ENCODE data around the gene CPT1B. TPM values are rescaled to one million over a fixed set of nuclear protein-coding genes. Genes with fewer than 3 reads are reported as not detected.
A peak's percentile ranks its signal among the peaks of the same experiment; 100 is the strongest.

The CPT1B gene
- total RNA-seq, 2 donors from 2014 or later, result 40.3 to 102 TPM

DNA sequence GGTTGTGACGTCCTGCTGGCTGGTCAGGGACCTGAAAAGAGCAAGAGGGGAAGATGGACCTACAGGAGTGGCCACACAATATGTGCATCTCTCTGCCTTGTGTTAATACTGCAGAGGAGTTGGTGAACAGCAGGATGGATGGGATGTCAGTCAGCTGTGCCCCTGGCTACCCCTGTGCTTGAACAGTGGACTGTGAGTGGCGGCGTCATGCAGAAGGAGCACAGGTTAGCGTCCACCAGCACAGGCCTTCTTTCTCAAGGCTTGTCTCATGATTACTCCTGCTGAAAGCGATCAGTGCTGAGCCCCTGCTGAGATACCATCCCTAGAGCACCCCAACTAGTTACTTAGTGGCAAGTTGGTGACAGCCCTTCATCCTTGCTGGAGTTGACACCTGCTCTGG lies 8.2 kb upstream of the CPT1B start:
- Mint-ChIP-seq H3K4me3 (no peak overlapping the region), H3K9me3 (no peaks in the 10 kb centered on the region), H3K36me3 (no peaks in the 10 kb centered on the region), H3K4me1 (ENCODE audit: low read depth in 2 of 2) (peaks cover 5 to 8% of the 10 kb centered on the region in 2 donors), H3K27me3 (no peaks in the 10 kb centered on the region), H3K27ac (no peak overlapping the region)
- no peak for DNase-seq (ENCODE audit: low spot score)
- no peak for ATAC-seq

DNA sequence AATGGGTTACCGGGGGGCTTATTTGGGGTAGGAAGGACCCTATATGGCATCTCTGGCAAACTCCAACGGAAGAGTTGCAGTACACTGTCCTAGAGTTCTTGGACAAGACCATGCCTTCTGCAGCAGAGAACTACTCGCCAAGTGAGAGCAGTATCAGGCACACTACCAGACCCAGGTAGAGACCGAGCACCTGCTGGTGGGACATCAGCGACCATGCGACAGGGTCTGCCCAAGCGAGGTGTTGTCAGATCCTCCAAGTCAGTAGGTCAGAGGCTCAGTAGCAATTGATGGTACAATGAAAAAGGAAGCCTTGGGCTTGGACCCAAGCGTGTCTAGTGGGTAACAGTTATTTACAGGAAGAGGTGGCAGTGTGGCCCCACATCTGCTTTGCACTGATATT lies 7.6 kb upstream of the CPT1B start:
- peak; percentile 34 for DNase-seq (ENCODE audit: low spot score)
- Mint-ChIP-seq H3K27me3 (no peaks in the 10 kb centered on the region), H3K27ac (no peak overlapping the region), H3K4me3 (no peak overlapping the region), H3K36me3 (no peaks in the 10 kb centered on the region), H3K4me1 (ENCODE audit: low read depth in 2 of 2) (peaks cover 5 to 8% of the 10 kb centered on the region in 2 donors), H3K9me3 (no peaks in the 10 kb centered on the region)
- no peak for ATAC-seq

DNA sequence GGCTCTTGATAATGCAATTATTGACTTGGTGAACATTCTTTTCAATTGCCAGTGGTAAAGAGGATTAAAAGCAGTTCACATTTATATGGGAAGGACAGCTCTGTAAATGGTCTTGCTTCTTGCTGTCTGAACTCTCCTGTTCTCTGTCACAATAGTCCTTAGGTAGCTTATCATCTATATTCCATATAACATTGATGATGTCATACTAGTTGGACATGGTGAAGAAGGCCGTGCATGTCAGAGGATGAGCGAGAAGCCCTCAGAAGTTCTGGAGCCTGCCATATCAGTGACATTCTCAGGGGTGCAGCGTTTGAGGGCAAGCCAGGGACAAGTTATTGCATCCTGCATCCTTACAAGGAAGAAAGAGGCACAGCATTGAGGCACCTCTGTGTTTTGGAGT lies 7.0 kb upstream of the CPT1B start:
- peaks cover 5 to 11% of the 10 kb centered on the region in 2 donors for H3K4me1 Mint-ChIP-seq (ENCODE audit: low read depth in 2 of 2)
- H3K36me3 Mint-ChIP-seq, result no peaks in the 10 kb centered on the region
- peak overlapping the region; percentile 20 for H3K4me3 Mint-ChIP-seq
- ATAC-seq, result no peak
- DNase-seq (ENCODE audit: low spot score), result peak; percentile 28
- no peaks in the 10 kb centered on the region for H3K27me3 Mint-ChIP-seq
- H3K27ac Mint-ChIP-seq, result no peak overlapping the region
- no peaks in the 10 kb centered on the region for H3K9me3 Mint-ChIP-seq

DNA sequence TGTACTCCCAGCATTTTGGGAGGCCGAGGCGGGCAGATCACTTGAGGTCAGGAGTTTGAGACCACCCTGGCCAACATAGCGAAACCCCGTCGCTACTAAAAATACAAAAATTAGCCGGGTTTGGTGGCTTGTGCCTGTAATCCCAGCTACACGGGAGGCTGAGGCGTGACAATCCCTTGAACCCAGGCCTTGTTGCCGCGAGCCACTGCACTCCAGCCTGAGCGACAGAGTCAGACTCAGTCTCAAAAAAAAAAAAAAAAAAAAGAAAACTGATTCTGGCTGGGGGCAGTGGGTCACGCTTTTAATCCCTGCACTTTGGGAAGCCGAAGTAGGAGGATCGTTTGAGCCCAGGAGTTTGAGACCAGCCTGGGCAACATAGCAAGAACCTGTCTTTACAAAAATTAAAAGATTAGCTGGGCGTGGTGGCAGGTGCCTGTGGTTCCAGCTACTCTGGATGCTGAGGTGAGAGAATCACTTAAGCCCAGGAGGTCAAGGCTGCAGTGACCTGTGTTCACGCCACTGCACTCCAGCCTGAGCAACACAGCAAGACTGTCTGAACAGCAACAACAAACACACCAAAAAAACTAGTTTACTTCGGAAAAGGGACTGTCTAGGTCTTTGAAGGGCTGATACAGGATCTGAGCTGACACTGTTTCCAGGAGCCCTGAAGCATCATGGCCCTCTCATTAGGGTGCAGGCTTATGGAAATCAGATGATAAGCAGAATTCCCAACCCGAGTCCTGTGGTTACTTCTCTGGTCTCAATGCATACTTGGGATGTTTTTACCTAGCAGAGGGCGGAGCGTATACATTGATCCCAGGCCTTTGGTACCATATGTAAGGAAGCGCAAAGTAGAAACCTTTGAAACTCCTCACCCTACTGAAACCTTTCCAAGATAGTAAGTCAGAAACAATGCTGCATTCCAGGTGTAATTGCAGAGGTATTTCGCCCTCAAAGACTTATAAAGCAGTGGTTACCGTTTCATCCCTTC lies 6.2 kb upstream of the CPT1B start:
- H3K27me3 Mint-ChIP-seq, result no peaks in the 10 kb centered on the region
- no peak overlapping the region for H3K27ac Mint-ChIP-seq
- no peaks in the 10 kb centered on the region for H3K36me3 Mint-ChIP-seq
- peaks cover 11 to 17% of the 10 kb centered on the region in 2 donors for H3K4me1 Mint-ChIP-seq (ENCODE audit: low read depth in 2 of 2)
- peak overlapping the region; percentile 83 for H3K4me3 Mint-ChIP-seq
- DNase-seq (ENCODE audit: low spot score) (peak; percentile 31), ATAC-seq (no peak)
- no peaks in the 10 kb centered on the region for H3K9me3 Mint-ChIP-seq

DNA sequence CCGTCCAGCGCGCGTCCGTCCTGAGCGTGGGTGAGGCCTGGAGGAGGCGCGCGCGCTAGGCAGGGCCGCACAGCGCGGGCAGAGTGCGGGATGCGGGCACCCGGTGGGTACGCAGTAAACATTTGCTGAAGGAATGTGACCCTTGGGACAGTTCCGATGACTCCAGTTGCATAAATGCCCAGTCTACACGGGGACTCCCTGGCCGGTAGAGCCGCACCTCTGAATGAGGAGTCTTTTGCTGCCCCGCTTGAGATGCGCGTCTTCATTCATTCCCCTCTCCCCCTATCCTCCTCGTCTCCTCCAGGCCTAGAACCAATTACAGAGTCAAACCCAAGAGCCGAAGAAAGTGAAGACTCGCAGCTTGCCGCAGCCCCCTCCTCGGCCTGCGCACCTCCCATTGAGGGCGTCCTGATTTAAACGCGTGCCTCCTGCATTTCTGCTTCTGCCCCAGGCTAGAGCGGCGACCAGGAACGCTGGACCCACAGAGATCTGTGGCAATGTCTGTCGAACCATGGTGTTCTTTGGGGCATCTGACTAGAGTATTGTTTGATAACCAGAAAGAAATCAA lies 5.2 kb upstream of the CPT1B start:
- peak overlapping the region; percentile 83 for H3K4me3 Mint-ChIP-seq
- H3K36me3 Mint-ChIP-seq, result no peaks in the 10 kb centered on the region
- DNase-seq (ENCODE audit: low spot score) (peak; percentile 55), ATAC-seq (peak in 1 of 2 donors; percentile 21)
- no peaks in the 10 kb centered on the region for H3K27me3 Mint-ChIP-seq
- H3K4me1 Mint-ChIP-seq (ENCODE audit: low read depth in 2 of 2), result peaks cover 11 to 17% of the 10 kb centered on the region in 2 donors
- H3K27ac Mint-ChIP-seq, result peak overlapping the region; percentile 78 to 88
- no peaks in the 10 kb centered on the region for H3K9me3 Mint-ChIP-seq

DNA sequence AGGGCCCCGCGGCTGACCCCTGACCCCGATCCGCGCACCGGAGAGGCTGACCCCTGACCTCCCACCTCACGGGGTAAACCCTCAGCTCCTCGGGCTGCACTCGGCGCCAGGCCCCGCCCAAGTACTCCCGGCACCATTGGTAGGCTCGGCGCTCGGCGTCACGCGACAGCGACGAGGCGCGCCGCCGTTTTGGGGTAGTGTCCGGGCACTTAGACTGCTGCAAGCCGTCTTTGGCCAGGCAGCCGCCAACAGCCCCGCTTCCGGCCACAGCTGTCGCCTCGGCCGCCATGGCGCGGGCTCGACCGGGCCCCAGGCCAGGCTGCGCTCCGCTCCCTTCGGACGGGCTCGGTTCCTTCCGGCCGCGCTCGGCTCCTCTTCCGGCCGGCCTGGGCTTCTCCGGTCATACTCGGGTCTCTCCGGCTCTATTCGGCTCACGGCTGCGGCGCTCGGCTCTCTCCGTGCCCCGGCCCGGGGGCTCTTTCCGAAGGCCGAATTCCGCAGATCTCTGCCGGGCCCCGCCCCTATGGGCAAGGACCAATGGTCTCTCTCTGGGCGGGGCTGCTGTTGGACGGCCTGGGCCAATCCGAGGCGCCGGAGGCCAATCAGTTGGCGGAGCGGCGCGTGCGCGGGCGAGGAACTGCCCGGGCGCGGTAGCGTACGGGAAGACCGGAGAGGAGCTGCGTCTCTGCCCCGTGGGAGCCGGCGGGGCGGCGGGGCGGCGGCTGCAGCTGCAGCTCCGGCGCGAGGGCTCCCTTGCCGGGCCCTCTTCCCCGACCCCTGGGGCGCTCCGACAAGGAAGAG lies 4.5 kb upstream of the CPT1B start, which contains the start of gene CHKB:
TSS of gene CHKB (minus strand) at position 357 of the 801 bp plus-strand sequence. CDS start at position 289, 68 bp downstream.
- H3K4me1 Mint-ChIP-seq (ENCODE audit: low read depth in 2 of 2), result peaks cover 11 to 17% of the 10 kb centered on the region in 2 donors
- H3K4me3 Mint-ChIP-seq, result peak within 1 kb of the TSS; percentile 83
- H3K27me3 Mint-ChIP-seq, result no peaks in the 10 kb centered on the region
- H3K27ac Mint-ChIP-seq, result peak within 1 kb of the TSS; percentile 78 to 88
- no peaks in the 10 kb centered on the region for H3K9me3 Mint-ChIP-seq
- DNase-seq (ENCODE audit: low spot score) (peak; percentile 100), ATAC-seq (peak; percentile 96 to 97)
- H3K36me3 Mint-ChIP-seq, result no peaks in the 10 kb centered on the region

DNA sequence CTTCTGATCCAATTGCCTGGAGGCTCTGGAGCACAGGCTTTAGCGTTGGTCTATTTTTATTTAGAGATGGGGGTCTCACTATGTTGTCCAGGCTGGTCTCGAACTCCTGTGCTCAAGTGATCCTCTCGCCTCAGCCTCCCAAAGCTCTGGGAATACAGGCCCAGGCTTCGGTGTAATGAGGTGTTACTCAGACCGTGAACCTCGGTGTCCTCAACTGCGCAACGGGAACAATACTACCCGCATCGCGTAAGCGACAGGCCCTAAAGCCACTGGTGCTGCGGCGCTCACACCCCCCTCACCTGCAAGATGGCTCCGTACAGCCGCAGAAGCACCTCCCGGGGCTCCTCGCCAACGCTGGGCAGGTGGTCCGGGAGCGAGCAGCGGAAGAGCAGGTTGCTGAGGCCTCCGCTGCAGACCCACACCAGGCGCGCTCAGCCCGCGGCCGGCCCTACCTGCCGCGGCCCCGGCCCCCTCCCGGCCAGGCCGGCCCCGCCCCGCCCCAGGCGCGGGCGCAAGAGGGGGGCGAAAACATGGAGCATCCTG lies 3.8 kb upstream of the CPT1B start:
- Mint-ChIP-seq H3K4me3 (peak overlapping the region; percentile 83), H3K4me1 (ENCODE audit: low read depth in 2 of 2) (peaks cover 11 to 21% of the 10 kb centered on the region in 2 donors), H3K27ac (peak overlapping the region; percentile 78 to 88), H3K9me3 (no peaks in the 10 kb centered on the region), H3K27me3 (no peaks in the 10 kb centered on the region), H3K36me3 (no peaks in the 10 kb centered on the region)
- DNase-seq (ENCODE audit: low spot score) (peak; percentile 66), ATAC-seq (peak in 1 of 2 donors; percentile 0)

DNA sequence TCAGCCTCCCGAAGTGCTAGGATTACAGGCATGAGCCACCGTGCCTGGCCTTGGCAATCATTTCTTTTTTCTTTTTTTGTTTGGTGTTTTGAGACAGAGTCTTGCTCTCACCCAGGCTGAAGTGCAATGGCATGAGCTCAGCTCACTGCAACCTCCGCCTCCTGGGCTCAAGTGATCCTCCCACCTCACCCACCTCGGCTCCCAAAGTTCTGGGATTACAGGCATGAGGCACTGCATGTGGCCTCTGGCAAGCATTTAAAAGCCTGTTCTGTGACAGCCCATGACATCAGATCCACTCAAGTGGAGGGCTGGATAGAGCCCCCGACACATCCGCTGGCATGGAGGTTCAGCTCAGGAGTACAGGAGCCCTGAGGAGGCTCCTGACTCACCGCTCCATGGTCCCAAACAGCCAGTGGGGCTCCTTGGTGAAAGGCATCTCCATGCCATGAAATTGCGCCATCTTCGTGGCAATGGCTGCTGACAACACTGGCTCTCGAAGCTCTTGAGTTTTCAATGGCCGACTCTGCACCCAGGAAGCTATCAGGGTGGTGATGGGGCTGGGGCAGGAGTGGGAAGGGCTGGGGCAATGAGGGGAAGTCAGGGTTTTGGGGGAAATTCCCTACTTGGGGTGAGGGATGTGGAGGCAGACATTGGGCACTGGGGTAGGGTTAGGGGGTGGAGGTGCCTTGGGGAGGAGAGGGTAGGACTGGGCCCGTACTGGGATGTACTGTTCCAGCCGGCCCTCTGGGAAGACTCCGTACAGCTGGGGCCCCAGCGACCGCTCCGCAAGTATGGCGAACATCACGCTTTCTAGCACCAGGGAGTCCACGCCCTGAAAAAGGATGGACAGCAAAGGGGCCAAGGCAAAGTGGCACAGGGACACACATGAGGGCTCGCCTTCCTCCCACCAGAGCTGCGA lies 3.1 kb upstream of the CPT1B start:
- ATAC-seq (no peak), DNase-seq (ENCODE audit: low spot score) (peak; percentile 50)
- Mint-ChIP-seq H3K4me3 (peak overlapping the region; percentile 83), H3K4me1 (ENCODE audit: low read depth in 2 of 2) (peaks cover 11 to 21% of the 10 kb centered on the region in 2 donors), H3K27ac (peak overlapping the region; percentile 78 to 88), H3K36me3 (no peaks in the 10 kb centered on the region), H3K9me3 (no peaks in the 10 kb centered on the region), H3K27me3 (no peaks in the 10 kb centered on the region)

DNA sequence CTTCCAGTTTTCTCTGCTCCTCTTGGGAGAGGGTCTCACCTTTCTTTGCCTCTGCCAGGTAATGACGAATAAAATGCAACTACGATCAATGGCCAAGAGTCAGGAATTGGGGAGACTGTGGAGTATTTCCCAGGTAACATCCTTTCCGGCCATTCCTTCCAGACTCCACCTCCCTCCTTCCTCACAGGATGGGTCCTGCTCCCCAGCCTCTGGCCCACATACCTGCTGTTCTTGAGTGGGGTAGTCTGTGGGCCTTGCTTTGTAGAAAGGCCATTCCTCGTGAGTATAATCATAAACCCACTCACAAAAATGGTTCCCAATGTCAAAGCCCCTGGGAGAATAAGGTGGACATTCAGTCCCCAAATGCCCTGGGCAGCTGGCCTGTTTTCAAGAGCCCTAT lies 1.5 kb upstream of the CPT1B start:
- ATAC-seq, result no peak
- Mint-ChIP-seq H3K4me1 (ENCODE audit: low read depth in 2 of 2) (peaks cover 11 to 20% of the 10 kb centered on the region in 2 donors), H3K9me3 (no peaks in the 10 kb centered on the region), H3K36me3 (no peaks in the 10 kb centered on the region), H3K27ac (peak overlapping the region; percentile 23 to 67), H3K27me3 (no peaks in the 10 kb centered on the region), H3K4me3 (no peak overlapping the region)
- no peak for DNase-seq (ENCODE audit: low spot score)

DNA sequence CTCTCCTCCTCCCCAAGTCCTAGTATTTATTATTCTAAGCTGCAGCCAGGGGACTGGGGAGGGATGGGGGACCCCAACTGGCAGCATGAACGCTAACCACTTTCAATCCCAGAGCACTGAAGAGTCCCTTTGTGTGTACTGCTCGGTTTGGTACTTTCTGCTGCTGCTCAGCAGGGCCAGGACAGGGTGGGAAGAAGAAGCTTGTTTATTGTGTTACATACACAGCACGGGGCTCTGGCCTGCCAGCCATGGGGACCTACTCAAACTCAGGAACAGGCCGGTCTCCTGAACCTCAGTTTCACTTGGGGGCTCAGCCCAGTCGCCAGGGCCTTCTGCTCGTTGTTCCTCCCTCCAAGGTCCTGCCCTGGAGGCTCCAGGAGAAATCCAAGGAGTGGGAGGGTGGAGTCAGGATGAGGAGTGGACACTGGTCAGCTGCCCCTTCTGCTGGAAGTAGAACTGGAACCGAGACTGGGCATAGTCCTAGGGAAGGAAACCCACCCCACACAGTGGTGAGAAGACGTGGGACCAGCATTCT lies 616 bp upstream of the CPT1B start:
- ATAC-seq (no peak), DNase-seq (ENCODE audit: low spot score) (no peak)
- no peaks in the 10 kb centered on the region for H3K36me3 Mint-ChIP-seq
- no peaks in the 10 kb centered on the region for H3K9me3 Mint-ChIP-seq
- H3K4me3 Mint-ChIP-seq, result no peak overlapping the region
- no peak overlapping the region for H3K27ac Mint-ChIP-seq
- peaks cover 11 to 20% of the 10 kb centered on the region in 2 donors for H3K4me1 Mint-ChIP-seq (ENCODE audit: low read depth in 2 of 2)
- no peaks in the 10 kb centered on the region for H3K27me3 Mint-ChIP-seq

DNA sequence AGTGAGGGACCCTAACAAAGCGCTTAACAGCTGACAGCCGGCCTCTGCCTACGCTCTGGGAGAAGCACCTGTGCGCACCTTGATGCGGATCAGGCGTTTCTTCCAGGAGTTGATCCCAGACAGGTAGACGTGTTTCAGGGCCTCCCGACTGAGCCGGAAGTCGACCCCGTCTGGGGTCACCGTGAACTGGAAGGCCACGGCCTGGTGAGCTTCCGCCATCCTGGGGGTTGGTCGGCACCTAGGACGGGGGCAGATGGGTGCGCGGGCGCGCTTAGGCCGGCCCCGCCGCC lies 585 bp downstream of the CPT1B start:
- Mint-ChIP-seq H3K27me3 (no peaks in the 10 kb centered on the region), H3K36me3 (no peaks in the 10 kb centered on the region), H3K4me3 (no peak overlapping the region), H3K4me1 (ENCODE audit: low read depth in 2 of 2) (peaks cover 7 to 16% of the 10 kb centered on the region in 2 donors), H3K9me3 (no peaks in the 10 kb centered on the region), H3K27ac (no peak overlapping the region)
- ATAC-seq (no peak), DNase-seq (ENCODE audit: low spot score) (no peak)

DNA sequence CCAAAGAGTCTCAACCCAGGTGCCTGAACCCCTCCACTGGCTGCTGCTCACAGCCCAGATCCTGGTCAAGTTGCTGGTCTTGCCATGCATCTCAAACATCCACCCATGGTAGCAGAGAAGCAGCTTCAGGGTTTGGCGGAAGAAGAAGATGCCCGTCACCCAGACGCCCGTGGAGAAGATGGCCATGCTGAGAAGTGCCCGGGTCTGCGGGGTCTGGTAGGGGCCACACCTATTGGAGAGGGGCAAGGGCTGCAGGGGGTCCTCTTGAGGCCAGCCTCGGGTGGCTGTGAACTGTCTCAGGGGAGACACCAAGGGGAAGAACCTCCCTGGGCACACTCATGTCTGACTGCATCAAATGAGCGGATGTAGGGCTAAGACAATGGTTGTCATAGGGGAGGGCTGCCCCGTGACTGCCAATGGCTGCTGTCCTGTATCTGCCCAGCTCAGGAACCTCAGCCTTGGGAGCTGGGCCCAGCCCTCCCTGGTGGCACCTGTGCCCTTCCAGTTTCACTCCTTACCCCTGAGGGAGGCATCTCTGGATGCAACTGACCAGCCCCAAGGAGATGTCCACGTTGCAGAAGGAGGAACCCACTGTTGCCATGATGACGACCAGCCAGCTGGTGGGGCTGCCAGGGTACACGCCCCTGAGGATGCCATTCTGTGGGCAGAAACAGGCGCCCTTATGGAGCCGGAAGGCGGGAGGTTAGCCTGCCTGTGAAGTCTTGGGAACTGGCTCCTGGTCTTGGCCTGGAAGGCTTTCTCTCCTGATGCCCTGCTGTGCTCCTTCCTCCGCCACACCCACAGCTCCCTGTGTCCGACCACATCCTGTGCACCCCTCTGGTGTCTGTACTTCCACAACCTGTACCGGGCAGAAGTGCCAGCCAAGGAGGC lies 1.2 kb downstream of the CPT1B start:
- Mint-ChIP-seq H3K9me3 (no peaks in the 10 kb centered on the region), H3K4me1 (ENCODE audit: low read depth in 2 of 2) (peaks cover 7 to 16% of the 10 kb centered on the region in 2 donors), H3K4me3 (no peak overlapping the region), H3K36me3 (no peaks in the 10 kb centered on the region), H3K27me3 (no peaks in the 10 kb centered on the region), H3K27ac (no peak overlapping the region)
- DNase-seq (ENCODE audit: low spot score) (no peak), ATAC-seq (no peak)
